Mammary epithelial cell (primary cell): ENCODE results near the gene ZNF431.

ENCODE experiments used
- EZH2 ChIP-seq: IDR thresholded peaks from 2 replicates; pipeline ENCODE4 v1.6.1; 2012; ENCODE audit warnings: low read length, inconsistent platforms, borderline replicate concordance
- TF ChIP-seq, protein P1 (sequence below), 2 donors: IDR thresholded peaks in 1 of 2; conservative IDR thresholded peaks in 1 of 2; 2 replicates each; pipeline ENCODE4 v1.5.1; 2011 to 2012; ENCODE audit warnings: inconsistent platforms in 2 of 2, low read length in 2 of 2, mild to moderate bottlenecking in 2 of 2, control low read depth in 1 of 2, low read depth in 1 of 2; ENCODE audit not compliant: insufficient read depth in 1 of 2; ENCODE audit errors: extremely low read depth in 1 of 2

DNA sequence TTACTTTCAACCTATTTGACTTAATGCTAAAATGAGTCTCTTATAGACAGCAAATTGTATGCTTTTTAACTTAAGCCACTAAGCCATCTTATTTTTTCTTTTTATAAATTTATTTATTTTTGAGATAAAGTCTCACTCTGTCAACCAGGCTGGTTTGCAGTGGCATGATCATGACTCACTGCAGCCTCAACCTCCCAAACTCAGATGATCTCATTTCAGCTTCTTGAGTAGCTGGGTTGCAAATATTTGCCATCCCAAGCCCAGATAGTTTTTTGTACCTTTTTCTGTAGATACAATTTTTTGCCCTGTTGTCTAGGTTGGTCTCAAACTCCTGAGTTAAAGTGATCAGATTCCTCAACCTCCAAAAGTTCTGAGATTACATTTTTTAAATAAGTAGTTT lies 32.7 kb upstream of the ZNF431 start:
- TF ChIP-seq, protein P1, sequence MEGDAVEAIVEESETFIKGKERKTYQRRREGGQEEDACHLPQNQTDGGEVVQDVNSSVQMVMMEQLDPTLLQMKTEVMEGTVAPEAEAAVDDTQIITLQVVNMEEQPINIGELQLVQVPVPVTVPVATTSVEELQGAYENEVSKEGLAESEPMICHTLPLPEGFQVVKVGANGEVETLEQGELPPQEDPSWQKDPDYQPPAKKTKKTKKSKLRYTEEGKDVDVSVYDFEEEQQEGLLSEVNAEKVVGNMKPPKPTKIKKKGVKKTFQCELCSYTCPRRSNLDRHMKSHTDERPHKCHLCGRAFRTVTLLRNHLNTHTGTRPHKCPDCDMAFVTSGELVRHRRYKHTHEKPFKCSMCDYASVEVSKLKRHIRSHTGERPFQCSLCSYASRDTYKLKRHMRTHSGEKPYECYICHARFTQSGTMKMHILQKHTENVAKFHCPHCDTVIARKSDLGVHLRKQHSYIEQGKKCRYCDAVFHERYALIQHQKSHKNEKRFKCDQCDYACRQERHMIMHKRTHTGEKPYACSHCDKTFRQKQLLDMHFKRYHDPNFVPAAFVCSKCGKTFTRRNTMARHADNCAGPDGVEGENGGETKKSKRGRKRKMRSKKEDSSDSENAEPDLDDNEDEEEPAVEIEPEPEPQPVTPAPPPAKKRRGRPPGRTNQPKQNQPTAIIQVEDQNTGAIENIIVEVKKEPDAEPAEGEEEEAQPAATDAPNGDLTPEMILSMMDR (conservative IDR thresholded peaks at IDR 0.05 in 1 of 2, IDR thresholded peaks at IDR 0.05 in 1 of 2; ENCODE audit: extremely low read depth in 1 of 2, insufficient read depth in 1 of 2, low read depth in 1 of 2, low read length in 2 of 2): no peak
- no peak for TF ChIP-seq EZH2
